Urothelium cell line (cell line): ENCODE measurements around the gene DHRS2.

ENCODE experiments used
- DNase-seq: peaks from one replicate; pipeline ENCODE4 v3.0.0; 2011; ENCODE audit warnings: low spot score, mixed read lengths
- FAIRE-seq: peaks from 2 replicates; lab custom pipeline; 2011; peaks lifted over from hg19 to GRCh38; lab: Jason Lieb, UNC

DHRS2 gene

DNA sequence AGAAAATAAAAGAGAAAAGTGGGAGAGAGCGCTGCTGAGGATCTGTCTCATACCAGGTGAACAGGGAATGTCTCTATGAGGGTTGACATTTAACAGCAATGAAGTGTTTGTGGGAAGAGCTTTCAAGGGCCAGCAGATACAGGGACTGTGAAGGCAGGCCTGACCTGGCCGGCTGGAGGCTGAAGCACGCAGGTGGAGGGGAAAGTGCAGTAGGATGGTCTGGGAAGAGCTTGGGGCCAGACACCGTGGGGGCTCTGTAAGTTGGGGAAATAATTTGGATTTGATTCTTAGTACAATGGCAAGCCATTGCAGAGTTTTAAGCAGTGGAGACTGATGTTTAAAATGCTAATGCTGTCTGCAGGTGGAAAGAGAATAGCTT lies 23.8 kb upstream of the DHRS2 start:
- FAIRE-seq (no peak), DNase-seq (no peak)

DNA sequence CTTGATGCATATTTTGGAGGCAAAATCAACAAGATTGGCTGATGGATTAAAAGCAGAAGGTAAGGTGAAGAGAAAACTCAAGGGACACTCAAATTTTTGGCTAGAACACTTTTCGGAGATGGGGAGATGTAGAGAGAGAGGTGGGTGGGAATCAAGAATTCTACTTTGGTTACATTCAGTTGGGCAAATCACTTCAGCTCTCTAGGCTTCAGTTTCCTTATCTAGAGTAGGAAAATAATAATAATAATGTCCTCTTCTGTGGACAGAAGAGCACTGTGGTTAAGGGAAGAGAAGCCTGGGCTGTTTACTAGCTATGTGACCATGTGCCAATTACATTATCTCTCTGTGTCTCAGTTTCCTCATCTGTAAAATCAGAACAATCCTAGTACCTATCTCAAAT lies 23.4 kb upstream of the DHRS2 start:
- FAIRE-seq (no peak), DNase-seq (no peak)

DNA sequence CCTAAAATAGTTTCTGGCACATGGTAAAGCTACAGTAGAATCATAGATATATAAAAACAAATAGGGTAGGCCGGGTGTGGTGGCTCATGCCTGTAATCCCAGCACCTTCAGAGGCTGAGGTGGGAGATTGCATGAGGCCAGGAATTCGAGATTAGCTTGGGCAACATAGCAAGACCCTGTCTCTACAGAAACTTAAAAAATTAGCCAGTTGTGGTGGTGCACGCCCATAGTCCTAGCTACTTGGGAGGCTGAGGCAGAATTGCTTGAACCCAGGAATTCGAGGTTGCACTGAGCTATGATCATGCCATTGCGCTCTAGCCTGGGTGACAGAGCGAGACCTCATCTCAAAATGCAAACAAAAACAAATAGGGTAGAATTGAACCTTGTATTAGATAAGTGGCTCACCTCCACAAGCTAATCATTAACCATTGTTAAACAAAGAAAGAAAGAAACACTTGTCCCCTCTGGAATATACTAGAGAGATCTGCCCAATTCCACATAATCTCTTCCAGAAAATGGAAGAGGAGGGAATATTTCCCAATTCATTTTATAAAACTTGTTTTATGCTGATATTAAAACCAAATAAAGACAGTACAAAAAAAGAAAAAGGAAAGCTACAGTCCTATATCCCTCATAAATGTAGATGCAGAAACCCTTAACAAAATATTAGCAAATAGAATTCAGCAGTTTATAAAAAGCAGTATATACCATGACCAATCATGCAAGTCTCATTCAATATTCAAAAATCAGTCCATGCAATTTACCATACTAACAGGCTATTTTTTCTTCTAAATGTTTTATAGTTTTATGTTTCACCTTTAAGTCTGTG lies 22.7 kb upstream of the DHRS2 start:
- FAIRE-seq, result no peak
- no peak for DNase-seq

DNA sequence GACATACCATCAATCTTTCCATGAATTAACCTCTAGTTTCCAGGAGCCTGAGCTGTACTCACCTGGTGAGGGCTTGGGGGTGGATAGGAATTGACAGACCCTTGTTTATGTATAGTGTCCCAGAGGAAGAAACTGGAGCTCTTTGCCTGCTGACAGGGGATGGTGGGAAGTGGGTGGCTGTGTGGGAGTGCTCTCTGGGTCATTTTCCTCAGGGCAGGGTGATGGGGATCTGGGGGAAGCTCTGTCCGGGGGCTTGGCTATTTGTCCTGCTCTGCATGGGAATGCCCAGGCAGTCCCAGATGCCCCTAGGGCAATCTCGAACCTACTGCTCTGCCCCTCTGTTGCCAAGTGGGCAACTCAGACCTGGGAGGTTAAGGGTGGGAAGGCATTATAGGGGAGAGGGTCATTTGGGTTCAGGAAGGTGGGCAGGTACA lies 21.8 kb upstream of the DHRS2 start:
- no peak for FAIRE-seq
- DNase-seq, result no peak

DNA sequence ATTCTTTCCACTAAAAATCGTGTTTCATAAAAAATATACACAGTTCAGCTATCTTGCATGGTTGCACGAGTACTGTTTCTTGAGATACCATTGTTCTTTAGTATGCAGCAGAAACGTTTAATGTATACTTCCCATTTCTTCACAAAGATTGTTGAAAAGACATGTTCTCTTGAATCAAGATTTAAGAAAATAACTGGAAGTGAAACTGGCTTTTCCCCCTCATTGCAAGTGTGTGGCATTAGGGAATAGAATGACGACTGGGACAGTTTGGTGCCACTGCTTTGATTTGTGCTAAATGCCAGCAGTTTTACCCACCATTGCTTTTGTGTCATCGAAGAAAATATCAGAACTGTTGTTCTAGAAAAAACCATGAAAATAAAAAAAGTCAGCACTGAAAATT lies 20.3 kb upstream of the DHRS2 start:
- no peak for FAIRE-seq
- DNase-seq, result no peak

DNA sequence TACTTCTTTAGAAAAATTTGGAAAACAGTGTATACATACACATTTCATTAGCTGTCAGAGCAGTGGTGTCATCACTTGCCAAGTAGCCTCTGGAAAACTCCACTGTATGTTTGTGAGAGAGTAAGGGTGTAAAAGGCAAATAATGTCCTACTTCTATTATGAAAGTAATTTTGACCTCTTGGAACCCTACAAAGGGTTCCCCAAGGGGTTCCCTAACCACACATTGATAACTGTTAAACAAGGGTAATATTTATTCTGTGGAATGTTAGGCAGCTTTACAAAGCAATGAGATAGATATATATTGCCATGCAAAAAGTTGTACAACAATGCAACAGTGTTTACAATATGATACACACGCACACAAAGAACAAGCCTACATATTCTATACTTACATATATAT lies 18.6 kb upstream of the DHRS2 start:
- DNase-seq (no peak), FAIRE-seq (no peak)

DNA sequence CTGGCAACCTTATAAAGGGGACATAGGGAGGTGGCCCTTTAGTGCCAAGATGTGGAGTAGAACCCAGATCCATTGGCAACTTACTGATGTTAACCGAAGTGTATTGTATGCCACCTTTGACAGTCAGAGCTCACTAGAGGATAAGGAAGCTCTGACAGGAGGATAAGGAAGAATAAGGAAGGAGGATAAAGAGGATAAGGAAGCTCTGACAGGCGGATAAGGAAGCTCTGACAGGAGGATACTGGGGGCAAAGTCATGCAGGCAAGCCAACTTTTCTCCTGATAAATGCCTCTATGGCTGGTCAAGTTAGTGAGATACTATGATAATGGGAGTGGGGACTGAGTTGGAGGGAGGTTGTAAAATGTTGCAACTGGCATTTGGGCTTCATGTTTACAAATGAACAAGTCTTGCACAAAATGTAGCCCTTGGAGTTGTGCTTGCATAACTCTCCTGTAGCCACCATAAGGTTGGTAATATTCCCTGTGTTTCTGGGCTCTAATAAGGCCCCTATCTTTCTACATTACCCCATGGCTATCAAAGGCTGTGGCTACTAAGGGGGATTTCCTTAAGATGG lies 17.7 kb upstream of the DHRS2 start:
- DNase-seq (no peak), FAIRE-seq (no peak)

DNA sequence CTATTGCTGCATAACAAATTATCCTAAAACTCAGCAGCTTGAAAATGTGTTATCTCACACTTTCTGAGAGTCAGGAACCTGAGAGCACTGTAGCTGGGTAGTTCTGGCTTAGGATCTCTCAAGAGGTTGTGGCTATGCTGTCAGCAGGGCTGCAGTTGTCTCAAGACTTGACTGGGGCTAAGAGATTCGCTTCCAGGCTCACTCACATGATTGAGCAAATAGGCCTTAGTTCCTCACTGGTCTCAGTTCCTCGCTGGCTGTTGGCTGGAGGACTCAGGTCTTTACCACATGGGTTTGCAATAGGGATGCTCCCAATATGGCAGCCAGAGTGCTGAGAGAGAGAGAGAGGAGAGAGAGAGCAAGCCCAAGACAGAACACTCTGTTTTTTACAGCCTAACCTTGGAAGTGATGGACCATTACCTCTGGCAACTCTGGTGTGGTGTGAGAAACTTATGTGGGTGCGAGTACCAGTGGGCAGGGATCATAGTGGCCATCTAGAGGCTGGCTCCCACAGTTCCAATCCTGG lies 15.9 kb upstream of the DHRS2 start:
- DNase-seq (no peak), FAIRE-seq (no peak)

DNA sequence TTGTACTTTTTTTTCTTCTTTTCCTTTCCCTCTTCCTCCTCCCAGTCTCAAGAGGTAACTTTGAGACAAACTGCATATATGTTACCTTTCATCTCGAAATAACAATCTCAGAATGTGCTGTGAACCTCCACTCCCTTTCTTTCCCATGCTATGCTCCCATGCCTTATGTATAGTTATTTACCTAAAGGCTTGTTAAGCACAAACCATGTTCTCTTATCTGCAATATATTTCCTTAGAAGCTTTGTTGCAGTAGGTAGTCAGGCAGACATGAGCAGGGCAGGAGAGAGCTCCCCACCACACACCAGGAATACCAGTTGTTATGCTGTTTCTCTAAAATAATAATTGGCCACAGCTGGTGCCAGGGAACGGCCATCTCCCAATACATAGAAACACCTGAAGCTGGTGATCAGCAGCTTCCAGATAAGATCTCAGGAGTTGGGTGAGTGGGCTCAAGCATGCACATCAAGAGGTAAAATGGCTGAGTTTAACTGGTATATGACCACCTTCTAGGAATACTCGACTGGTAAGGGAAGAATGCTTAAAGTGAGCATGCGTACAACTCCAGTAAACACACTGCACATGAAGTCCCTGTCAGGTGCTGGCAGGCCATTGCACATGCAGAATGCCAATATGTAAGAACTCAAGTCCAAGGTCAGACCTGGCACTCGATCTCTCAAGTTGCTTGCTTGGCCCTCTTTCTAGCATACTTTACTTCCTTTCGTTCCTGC lies 14.8 kb upstream of the DHRS2 start:
- DNase-seq, result no peak
- no peak for FAIRE-seq

DNA sequence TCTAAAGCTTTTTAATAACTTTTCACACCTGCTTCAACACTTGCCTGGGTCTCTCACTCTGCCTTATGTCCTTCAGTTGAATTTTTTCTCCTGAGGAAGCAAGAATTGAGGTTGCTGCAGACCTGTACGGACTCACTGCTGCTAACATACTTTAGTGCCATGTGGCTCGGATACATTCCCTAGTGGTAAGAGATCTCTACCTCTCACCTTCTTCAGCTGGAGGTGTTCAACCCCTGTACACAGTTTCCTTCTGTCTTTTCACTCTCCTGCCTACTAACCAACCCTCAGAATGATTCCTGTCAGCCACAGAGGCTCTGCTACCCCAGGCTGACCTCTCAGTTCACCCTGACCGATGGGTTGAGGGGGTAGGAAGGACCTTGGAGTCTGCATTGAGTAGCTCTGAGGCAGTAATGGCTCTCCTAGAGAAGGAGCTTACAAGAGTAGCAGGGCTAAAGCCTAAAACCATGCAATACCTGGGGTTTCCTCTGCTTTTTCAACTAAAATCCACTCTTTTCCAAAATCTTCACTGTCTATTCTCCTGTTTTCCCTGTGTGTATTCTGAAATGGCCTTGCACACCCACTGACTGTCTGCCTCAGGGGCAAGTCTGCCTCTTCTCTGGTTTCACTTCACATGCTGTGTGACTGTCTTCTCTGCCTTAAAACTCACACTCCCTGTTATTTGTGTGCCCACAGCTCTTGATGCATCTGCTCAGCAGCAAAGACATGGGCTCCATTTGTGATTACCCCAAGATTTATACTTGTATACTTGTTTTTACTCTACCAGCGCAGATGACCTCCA lies 14.0 kb upstream of the DHRS2 start:
- FAIRE-seq (no peak), DNase-seq (no peak)

DNA sequence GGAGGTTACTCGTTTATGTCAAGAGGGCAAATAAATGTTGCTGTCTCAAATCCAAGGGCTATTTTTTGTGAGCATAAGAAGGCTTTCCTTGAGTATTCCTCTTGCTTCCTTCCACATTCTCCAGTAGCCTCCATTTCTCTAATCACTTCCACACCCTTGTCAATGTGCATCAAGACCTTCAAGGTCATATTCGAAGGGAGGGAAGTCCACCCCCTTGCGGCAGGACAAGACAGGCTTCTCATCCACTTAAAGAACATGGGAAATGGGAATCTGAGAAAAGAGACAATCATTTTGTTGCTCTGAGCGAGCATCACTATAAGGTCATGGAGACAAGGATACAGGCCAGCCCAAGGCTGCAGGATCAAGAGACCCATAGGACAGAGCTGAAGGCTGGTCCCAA lies 13.2 kb upstream of the DHRS2 start:
- no peak for DNase-seq
- FAIRE-seq, result no peak

DNA sequence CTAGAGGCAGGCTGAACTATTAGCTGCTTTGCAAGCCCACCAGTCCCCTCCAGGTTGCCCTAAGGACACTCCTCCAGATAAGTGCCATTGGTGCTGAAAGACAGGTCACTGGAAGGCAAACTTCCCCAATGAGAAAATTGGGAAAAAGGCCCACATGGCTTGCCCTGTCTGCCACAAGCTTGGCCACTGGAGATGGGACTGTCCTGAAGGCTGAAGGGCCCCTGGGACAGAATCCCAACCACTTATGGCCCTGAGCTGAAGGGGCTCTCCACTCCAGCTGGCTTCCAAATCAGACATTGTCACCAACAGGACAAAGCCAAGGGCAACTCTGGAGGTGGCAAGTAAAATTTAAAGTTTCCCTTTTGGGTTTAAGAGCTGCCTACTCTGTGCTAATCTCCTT lies 12.2 kb upstream of the DHRS2 start:
- no peak for DNase-seq
- FAIRE-seq, result no peak

DNA sequence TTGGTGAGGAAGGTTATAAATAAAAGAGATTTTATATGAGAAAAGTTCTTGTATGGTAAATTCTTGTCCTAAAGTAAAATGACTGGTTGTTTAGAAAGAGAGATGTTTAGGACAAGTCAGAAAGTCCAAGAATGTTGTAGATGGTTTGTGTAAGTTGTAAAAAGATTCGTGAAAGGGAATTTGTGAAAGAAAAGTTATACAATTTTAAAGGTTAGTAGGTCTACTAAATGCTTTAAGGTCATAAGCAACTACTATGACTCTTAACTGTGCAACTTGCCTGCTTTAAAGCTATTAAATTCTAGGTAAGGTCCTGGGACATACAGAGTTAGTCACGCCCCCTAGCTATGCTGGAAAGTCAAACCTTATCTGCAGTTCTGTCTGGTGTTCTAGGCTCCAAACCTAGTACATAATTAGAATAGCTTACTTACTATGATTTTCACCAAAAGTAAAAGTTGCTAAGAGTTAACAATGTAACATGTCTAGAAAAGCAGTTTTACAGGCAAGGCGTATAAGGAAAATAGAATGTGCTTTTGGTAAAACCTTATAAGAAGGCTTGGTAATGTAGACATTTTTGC lies 11.2 kb upstream of the DHRS2 start:
- no peak for FAIRE-seq
- no peak for DNase-seq

DNA sequence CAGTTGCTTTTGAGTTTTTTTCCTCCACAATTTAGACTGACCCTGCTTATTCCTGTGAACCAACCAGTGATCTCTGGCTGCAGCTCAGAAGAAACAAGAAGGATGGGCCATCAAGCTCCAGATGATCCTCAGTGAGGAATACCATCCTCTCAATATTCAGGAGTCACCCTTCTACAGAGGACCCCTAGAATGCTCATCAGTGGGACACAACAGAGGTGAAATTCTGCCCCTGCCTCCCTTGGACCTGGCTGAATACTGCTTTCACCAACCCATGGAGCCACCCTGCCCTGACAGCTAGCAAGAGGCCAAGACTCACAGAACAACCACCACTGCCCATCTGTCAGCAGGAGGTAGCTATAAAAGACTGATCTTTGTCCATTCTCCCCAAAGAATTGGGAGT lies 9.2 kb upstream of the DHRS2 start:
- FAIRE-seq (no peak), DNase-seq (no peak)

DNA sequence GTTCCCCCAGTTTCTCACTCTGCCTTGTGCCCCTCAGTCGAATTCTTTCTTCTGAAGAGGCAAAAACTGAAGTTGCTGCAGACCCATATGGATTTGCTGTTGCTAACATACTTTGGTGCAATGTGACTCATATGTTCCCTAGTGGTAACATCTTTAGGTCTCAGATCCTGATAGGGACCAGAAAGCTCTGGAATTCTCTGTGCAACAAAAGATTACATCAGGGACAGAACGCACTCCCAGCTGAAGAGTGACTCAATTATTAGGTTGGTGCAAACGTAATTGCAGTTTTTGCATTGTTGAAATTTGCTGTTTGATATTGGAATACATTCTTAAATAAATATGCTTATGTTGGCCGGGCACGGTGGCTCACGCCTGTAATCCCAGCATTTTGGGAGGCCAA lies 8.2 kb upstream of the DHRS2 start:
- FAIRE-seq (no peak), DNase-seq (no peak)

DNA sequence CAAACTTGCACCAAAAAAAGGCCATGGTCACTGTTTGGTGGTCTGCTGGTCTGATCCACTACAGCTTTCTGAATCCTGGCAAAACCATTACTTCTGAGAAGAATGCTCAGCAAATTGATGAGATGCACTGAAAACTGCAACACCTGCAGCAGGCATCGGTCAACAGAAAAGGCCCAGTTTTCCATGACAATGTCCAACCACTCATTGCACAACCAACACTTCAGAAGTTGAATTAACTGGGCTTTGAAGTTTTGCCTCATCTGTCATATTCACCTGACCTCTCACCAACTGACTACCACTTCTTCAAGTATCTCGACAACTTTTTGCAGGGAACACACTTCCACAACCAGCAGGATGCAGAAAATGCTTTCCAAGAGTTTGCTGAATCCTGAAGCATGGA lies 7.0 kb upstream of the DHRS2 start:
- FAIRE-seq (no peak), DNase-seq (no peak)

DNA sequence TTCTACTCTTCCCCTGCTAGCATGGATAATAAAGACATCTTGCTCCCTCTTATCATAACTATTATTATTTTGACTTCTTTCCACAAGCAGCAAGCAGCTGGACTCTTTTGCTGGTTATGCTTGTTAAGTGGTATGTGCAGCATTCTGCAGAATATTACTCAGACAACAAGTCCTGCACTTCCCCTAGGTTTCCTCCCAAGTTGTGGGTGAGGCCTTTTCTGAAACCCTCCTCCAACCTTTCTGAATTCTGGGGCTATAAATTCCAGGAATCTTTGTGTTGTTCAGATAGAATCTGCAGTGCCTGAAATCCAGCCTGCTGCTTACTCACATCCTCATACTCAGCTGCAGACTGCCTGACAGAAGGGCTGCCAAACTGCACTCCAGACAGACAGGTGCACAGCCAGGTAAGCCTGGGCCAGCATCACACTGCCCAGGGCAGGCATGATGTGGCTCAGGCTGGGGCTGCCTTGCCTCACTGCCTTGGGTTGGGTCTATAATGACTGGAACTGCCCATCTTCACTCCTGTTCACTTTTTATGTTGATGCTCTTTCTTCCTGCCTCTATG lies 6.2 kb upstream of the DHRS2 start:
- FAIRE-seq, result no peak
- DNase-seq, result no peak

DNA sequence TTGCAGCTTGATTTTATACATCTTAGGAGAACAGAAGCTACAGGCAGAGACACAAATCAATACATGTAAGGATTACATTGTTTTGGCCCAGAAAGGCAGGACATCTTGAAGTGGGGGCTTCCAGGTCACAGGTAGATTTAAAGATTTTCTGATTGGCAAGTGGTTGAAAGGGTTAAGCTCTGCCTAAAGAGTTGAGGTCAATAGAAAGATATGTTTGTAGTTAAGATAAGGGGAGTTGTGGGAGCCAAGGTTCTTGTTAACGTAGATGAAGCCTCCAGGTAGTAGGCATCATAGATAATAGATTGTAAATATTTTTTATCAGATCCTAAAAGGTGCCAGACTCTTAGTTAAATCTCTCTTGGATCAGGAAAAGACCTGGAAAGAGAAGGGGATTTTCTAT lies 5.5 kb upstream of the DHRS2 start:
- DNase-seq, result no peak
- FAIRE-seq, result no peak

DNA sequence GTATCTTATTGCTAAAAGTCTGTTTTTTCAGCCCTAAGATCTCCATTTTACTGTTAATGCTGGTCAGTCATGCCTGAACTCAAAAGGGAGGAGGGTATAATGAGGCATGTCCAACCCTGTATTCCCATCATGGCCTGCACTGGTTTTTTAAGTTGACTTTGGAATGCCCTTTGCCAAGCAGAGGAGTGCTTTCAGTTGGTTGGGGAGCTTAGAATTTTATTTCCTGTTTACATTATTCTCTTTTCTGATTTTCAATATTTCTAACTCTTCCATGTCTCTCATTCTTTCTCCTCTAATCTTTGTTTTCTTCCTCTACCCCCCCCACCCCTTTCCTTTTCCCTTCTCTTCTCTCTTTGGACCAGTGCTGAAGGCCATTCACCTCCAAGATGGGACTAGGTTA lies 4.9 kb upstream of the DHRS2 start:
- FAIRE-seq (no peak), DNase-seq (no peak)

DNA sequence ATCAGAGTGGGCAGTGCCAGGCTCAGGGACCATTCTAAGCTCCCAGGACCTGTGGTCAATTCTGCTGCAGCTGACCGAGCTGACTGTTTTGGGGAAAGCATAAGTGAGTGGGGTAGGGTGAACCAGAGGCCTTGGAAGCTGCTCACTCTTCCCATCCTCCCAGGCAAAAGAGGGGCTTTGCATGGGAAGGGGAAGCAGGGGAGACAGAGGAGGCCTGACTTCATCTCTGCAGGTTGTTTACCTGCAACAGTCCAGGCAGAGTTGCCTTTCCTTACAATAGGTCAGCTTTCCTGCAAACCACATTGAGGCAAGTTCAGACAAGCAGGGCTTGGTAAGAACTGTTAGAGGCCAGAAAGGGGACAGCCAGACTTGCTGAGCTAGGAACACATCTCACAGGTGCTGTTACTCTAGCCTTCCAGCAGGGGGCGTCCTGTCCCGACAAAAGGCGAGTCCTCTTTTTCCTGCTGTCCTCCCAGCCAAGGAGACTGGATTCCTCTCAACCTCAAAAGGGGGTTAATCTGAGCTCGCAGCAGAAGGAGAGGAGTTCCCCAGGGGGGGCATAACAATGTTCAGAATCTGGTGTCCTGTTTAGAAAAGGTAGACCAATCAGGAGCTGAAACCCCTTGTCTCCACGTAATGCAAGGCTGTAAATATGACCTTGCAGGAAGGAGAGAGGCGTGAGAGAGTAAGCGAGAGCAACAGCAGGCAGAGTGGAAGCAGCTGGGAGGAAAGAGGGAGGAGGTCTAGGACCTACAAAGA lies 4.3 kb upstream of the DHRS2 start:
- DNase-seq (peak; percentile 87), FAIRE-seq (no peak)
